WTC11 (cell line): ENCODE results near the gene GNAL.

ENCODE experiments used
- CREM ChIP-seq: sonication (generic); formaldehyde crosslinking; IDR thresholded peaks from 2 replicates; pipeline ENCODE4 v1.8.1; 2022; ENCODE audit warnings: mild to moderate bottlenecking, missing genetic modification reagents, moderate library complexity
- CTCF ChIP-seq: fragments of 200-600 bp; IDR thresholded peaks from 2 replicates; pipeline ENCODE4 v1.8.0; 2022; ENCODE audit warnings: antibody characterized with exemption
- ELF4 ChIP-seq: sonication (generic); formaldehyde crosslinking; IDR thresholded peaks from 2 replicates; pipeline ENCODE4 v1.8.1; 2022; ENCODE audit warnings: low read depth, mild to moderate bottlenecking, moderate library complexity, missing genetic modification reagents
- EMX1 ChIP-seq: fragments of 250-450 bp; sonication (Bioruptor Pico); IDR thresholded peaks from 2 replicates; pipeline ENCODE4 v1.8.0; 2021; ENCODE audit warnings: mild to moderate bottlenecking
- ETV6 ChIP-seq: sonication (generic); formaldehyde crosslinking; IDR thresholded peaks from 2 replicates; pipeline ENCODE4 v1.8.1; 2022; ENCODE audit warnings: mild to moderate bottlenecking, missing genetic modification reagents
- PRDM15 ChIP-seq: sonication (generic); formaldehyde crosslinking; IDR thresholded peaks from 2 replicates; pipeline ENCODE4 v1.8.0; 2022; ENCODE audit warnings: missing genetic modification reagents
- SP1 ChIP-seq: sonication (generic); formaldehyde crosslinking; conservative IDR thresholded peaks from 2 replicates; pipeline ENCODE4 v1.8.1; 2022; ENCODE audit warnings: missing genetic modification reagents
- ZNF671 ChIP-seq: fragments of 250-450 bp; sonication (Bioruptor Pico); IDR thresholded peaks from 2 replicates; pipeline ENCODE4 v1.8.0; 2021; ENCODE audit warnings: mild to moderate bottlenecking

GRCh38 chr18:11823545-11823944 is 134.5 kb downstream of the GNAL start:
- TF ChIP-seq EMX1 (CRISPR knock-in tag) (no peak), CTCF (no peak), SP1 (CRISPR knock-in tag) (no peak), CREM (CRISPR knock-in tag) (no peak), ELF4 (CRISPR knock-in tag) (no peak), PRDM15 (CRISPR knock-in tag) (no peak), ZNF671 (CRISPR knock-in tag) (no peak), ETV6 (CRISPR knock-in tag) (no peak)
